Endothelial cell (in vitro differentiated cells): Measurements from ENCODE around the gene HAP1. TPM values are rescaled to one million over a fixed set of nuclear protein-coding genes. Genes with fewer than 3 reads are reported as not detected.

Experiments used
- DNase-seq: peaks from one replicate; pipeline ENCODE4 v3.0.0; 2021; ENCODE audit warnings: low spot score
- H3K27ac Mint-ChIP-seq: one replicate; pipeline ENCODE4 v1.8.0; 2021; ENCODE audit warnings: mixed read lengths, inconsistent platforms; ENCODE audit not compliant: unreplicated experiment
- H3K27me3 Mint-ChIP-seq: one replicate; pipeline ENCODE4 v1.8.0; 2021; ENCODE audit warnings: mild to moderate bottlenecking, moderate library complexity, mixed read lengths, inconsistent platforms; ENCODE audit not compliant: unreplicated experiment
- H3K36me3 Mint-ChIP-seq: one replicate; pipeline ENCODE4 v1.8.0; 2021; ENCODE audit warnings: mild to moderate bottlenecking, low read depth, mixed read lengths, inconsistent platforms; ENCODE audit not compliant: unreplicated experiment
- H3K4me1 Mint-ChIP-seq: one replicate; pipeline ENCODE4 v1.8.0; 2021; ENCODE audit warnings: mild to moderate bottlenecking, mixed read lengths, inconsistent platforms; ENCODE audit not compliant: unreplicated experiment
- H3K4me3 Mint-ChIP-seq: one replicate; pipeline ENCODE4 v1.8.0; 2021; ENCODE audit warnings: mild to moderate bottlenecking, mixed read lengths, inconsistent platforms; ENCODE audit not compliant: unreplicated experiment
- H3K9me3 Mint-ChIP-seq: one replicate; pipeline ENCODE4 v1.8.0; 2021; ENCODE audit warnings: mixed read lengths, inconsistent platforms; ENCODE audit not compliant: unreplicated experiment
- long read RNA-seq: library from polyadenylated mRNA; unstranded; transcript quantifications from one replicate; pipeline ENCODE4 v2.0.0, GENCODE V29; 2020; ENCODE audit not compliant: unreplicated experiment
- total RNA-seq: library from RNA; stranded (reverse); fragmentation: NEBNext Ultra II Directional; extraction: Animal tissue kit (Norgen Biotek cat#: 25700); gene quantifications from one replicate; pipeline ENCODE4 v1.2.1, GENCODE V29; 2021; ENCODE audit not compliant: unreplicated experiment
- TF ChIP-seq, protein P1 (sequence below): fragments of 200-600 bp; sonication (generic); IDR thresholded peaks from one replicate; pipeline ENCODE4 v1.5.0; 2021; ENCODE audit warnings: antibody characterized with exemption; ENCODE audit not compliant: unreplicated experiment

Gene HAP1, protein sequence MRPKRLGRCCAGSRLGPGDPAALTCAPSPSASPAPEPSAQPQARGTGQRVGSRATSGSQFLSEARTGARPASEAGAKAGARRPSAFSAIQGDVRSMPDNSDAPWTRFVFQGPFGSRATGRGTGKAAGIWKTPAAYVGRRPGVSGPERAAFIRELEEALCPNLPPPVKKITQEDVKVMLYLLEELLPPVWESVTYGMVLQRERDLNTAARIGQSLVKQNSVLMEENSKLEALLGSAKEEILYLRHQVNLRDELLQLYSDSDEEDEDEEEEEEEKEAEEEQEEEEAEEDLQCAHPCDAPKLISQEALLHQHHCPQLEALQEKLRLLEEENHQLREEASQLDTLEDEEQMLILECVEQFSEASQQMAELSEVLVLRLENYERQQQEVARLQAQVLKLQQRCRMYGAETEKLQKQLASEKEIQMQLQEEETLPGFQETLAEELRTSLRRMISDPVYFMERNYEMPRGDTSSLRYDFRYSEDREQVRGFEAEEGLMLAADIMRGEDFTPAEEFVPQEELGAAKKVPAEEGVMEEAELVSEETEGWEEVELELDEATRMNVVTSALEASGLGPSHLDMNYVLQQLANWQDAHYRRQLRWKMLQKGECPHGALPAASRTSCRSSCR
- total RNA-seq, result 18.1 TPM
- long read RNA-seq, partial matches to known transcripts, result 0 of 5 reads
- long read RNA-seq, other reads (novel, unspliced or antisense), result 5 of 5 reads

DNA sequence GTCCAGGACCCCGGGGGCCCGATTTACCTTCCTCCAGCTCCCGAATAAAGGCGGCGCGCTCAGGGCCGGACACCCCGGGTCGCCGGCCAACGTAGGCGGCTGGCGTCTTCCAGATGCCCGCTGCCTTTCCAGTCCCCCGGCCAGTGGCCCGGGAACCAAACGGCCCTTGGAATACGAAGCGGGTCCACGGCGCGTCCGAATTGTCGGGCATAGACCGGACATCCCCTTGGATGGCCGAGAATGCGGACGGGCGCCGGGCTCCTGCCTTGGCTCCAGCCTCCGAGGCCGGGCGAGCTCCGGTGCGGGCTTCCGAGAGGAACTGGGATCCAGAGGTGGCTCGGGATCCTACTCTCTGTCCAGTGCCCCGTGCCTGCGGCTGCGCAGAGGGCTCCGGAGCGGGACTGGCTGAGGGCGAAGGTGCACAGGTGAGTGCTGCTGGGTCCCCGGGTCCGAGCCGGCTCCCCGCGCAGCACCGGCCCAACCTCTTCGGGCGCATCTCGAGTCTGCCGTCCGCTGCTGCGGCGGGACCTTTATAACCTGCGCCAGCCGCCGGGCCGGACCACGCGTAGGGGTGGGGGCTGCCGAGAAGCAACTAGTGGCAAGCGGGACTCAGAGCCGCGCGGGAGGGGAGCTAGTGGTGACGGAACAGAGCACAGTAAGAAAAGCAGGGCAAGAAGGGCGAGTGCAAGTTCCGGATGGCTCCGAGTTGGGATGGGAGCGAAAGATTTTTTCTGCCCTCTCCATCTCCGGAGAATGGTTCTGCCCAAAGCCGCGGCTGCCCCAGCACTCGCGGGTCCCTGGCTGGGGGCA, at the start of gene HAP1:
Gene HAP1 (minus strand): TSS at position 505 of the 810 bp plus-strand sequence. CDS start 9 bp downstream, at position 496.
- H3K9me3 Mint-ChIP-seq, result no peaks in the 10 kb centered on the region
- peak within 1 kb of the TSS; percentile 72 for H3K27ac Mint-ChIP-seq
- peaks cover 13% of the 10 kb centered on the region for H3K36me3 Mint-ChIP-seq
- H3K4me1 Mint-ChIP-seq, result peaks cover 28% of the 10 kb centered on the region
- H3K4me3 Mint-ChIP-seq, result peak within 1 kb of the TSS; percentile 94
- DNase-seq, result peak; percentile 65
- TF ChIP-seq, protein P1, sequence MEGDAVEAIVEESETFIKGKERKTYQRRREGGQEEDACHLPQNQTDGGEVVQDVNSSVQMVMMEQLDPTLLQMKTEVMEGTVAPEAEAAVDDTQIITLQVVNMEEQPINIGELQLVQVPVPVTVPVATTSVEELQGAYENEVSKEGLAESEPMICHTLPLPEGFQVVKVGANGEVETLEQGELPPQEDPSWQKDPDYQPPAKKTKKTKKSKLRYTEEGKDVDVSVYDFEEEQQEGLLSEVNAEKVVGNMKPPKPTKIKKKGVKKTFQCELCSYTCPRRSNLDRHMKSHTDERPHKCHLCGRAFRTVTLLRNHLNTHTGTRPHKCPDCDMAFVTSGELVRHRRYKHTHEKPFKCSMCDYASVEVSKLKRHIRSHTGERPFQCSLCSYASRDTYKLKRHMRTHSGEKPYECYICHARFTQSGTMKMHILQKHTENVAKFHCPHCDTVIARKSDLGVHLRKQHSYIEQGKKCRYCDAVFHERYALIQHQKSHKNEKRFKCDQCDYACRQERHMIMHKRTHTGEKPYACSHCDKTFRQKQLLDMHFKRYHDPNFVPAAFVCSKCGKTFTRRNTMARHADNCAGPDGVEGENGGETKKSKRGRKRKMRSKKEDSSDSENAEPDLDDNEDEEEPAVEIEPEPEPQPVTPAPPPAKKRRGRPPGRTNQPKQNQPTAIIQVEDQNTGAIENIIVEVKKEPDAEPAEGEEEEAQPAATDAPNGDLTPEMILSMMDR, result no peak
- peaks cover 3% of the 10 kb centered on the region for H3K27me3 Mint-ChIP-seq

DNA sequence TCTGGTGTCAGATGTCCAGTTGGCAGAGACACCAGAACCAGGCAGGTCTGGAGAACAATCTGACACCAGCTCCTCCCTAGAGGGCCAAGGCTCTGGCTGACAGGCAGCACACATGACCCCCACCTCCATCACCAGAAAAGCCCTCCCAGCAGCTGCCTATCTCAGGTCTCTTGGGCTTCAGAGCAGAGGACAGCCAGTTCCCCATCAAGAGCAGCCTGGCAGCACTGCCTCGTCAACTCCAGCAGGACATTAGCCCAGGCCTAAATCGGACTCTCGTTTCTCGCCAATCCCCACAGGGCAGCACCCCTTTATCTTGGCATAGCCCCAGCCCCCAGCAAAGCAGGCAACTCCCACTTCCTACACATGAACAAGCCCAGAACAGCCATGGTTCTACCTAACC, 47.7 kb upstream of the HAP1 start:
- Mint-ChIP-seq H3K27ac (peak overlapping the region; percentile 86), H3K4me1 (peaks cover 41% of the 10 kb centered on the region), H3K27me3 (peaks cover 13% of the 10 kb centered on the region), H3K36me3 (peaks cover 24% of the 10 kb centered on the region), H3K4me3 (peak overlapping the region; percentile 83), H3K9me3 (no peaks in the 10 kb centered on the region)
- DNase-seq, result no peak
- TF ChIP-seq, protein P1, result no peak

DNA sequence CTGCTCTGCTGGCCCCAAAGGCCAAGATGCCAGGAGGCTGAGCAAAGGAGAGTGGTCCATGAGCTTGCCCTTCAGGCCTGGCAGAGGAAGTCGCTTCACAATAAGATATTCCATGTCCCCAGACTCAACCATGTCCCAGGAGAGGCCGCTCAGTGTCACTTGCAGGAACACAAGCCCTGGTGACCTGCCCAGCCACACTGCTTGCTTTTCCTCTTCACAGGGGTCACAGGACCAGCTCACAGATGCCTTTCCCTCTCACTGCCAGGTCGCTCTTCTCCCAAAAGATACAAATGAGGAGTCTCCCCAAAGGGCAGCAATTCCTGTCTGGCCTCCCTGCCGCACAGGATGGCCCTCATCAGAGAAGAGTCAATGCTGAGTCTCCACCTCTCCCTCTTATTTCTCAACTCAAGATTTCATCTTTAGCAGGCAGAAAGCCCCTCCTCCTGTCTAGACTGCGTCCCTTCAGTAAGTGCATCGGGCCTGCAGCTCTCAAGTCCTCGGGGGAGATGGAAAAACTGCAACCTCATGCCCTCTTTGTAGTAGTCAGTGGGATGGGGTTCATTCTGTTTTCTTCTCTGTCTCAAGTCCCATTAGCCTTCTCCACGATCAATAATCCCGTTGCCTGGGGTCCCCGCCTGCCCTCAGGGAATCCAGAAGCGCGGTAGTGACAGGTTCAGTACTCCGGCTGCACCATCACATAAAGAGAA, 47.1 kb upstream of the HAP1 start:
- H3K4me3 Mint-ChIP-seq, result peak overlapping the region; percentile 83
- no peak for DNase-seq
- H3K27ac Mint-ChIP-seq, result peak overlapping the region; percentile 86
- peaks cover 11% of the 10 kb centered on the region for H3K27me3 Mint-ChIP-seq
- peaks cover 38% of the 10 kb centered on the region for H3K4me1 Mint-ChIP-seq
- peaks cover 24% of the 10 kb centered on the region for H3K36me3 Mint-ChIP-seq
- TF ChIP-seq, protein P1, result no peak
- H3K9me3 Mint-ChIP-seq, result no peaks in the 10 kb centered on the region

DNA sequence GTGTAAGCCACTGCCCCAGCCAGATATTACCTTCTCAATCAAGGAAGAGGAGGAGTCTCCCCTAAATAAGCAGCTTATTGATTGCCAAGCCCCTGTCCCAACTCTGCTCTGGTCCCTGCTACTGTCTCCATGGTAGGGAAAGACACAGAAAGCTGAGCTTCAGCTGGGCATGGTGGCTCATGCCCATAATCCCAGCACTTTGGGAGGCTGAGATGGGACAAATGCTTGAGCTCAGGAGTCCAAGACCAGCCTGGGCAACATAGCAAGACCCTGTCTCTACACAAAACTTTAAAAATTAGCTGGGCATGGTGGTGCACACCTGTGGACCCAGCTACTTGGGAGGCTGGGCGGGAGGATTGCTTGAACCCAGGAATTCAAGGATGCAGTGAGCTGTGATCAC, 45.5 kb upstream of the HAP1 start:
- Mint-ChIP-seq H3K9me3 (no peaks in the 10 kb centered on the region), H3K27ac (no peak overlapping the region), H3K36me3 (peaks cover 26% of the 10 kb centered on the region), H3K27me3 (peaks cover 13% of the 10 kb centered on the region), H3K4me1 (peaks cover 54% of the 10 kb centered on the region), H3K4me3 (no peak overlapping the region)
- no peak for DNase-seq
- TF ChIP-seq, protein P1, result no peak
